ENCODE results near the gene LAPTM5. TPM values are rescaled to one million over a fixed set of nuclear protein-coding genes. Genes with fewer than 3 reads are reported as not detected.

LAPTM5 gene, protein sequence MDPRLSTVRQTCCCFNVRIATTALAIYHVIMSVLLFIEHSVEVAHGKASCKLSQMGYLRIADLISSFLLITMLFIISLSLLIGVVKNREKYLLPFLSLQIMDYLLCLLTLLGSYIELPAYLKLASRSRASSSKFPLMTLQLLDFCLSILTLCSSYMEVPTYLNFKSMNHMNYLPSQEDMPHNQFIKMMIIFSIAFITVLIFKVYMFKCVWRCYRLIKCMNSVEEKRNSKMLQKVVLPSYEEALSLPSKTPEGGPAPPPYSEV
- 0.37 and 0.52 TPM in 2 replicates for total RNA-seq (2021; fragmentation: NEBNext Ultra II Directional; extraction: Animal tissue kit (Norgen Biotek cat#: 25700))
- 0.77 and 1.4 TPM in 2 replicates for polyA plus RNA-seq (2011; rRNA removed)
- 0.83 TPM for polyA plus RNA-seq (2011; cell fraction: cytosol; rRNA removed)
- 0.46 TPM for polyA plus RNA-seq (2011; cell fraction: nucleus; rRNA removed)
- polyA plus RNA-seq (2012, experiment 1 of 2), result 0.39 to 0.60 TPM (median 0.52 TPM) in 3 of 4 replicates, not detected in the other
- 0.18 TPM for polyA plus RNA-seq (2012, experiment 2 of 2)
- 0.57 TPM for polyA plus RNA-seq (2013, experiment 1 of 2)
- polyA plus RNA-seq (2013, experiment 2 of 2), result 0.99 TPM
- 1.0 and 1.1 TPM in 2 replicates for polyA minus RNA-seq (2011; rRNA and poly(A)+ RNA removed)
- not detected for polyA minus RNA-seq (2011; cell fraction: cytosol; rRNA and poly(A)+ RNA removed)
- 0.30 TPM for polyA minus RNA-seq (2011; cell fraction: nucleus; rRNA and poly(A)+ RNA removed)
- long read RNA-seq, experiment 1, partial matches to known transcripts, result 0 of 2 reads
- long read RNA-seq, experiment 1, other reads (novel, unspliced or antisense), result 2 of 2 reads
- long read RNA-seq, experiment 2, result 0 reads

DNA sequence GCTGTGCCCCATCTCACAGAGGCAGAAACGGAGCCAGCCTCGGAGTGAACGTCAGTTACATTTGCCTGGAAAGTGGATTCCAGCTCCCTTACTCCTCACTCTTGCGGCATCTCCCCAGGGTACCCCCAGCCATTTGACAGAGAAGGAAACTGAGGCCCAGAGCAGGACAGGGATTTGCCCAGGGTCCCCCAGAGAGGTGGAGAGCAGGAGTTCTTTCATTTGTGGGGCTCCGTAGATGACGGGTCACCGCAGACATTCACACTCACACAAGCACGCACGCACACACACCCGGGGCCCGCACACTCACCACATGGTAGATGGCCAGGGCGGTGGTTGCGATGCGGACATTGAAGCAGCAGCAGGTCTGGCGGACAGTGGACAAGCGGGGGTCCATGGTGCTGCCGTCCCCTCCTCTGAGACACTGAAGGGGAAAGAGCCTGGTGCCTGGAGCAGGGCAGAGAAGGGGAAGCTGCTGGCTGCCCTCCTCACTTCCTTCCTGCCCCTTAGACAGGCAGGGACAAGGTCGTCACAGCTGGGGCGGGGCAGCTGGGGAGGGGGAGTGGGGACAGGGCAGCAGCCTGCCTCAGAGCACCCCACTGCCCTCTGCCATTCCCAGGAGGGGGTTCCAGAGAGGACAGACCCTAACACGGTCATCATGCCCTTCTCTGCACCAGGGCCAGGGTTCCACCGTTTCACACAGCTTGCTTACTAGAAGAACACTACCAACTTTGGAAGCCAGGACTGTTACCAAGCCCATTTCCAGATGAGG lies at the start of gene LAPTM5:
LAPTM5 (minus strand) TSS at position 423 of the 769 bp plus-strand sequence; CDS start at position 394, 29 bp downstream.
- H4K5ac ChIP-seq (ENCODE audit: insufficient read length, low read depth, low read length), result no peak within 1 kb of the TSS
- H3K79me2 ChIP-seq (ENCODE audit: control insufficient read depth in 1 of 2, insufficient read depth in 2 of 2, low read length in 2 of 2), result no peaks in the 10 kb centered on the region
- no peak within 1 kb of the TSS for H3K9ac ChIP-seq (replicated peaks in 1 of 4; ENCODE audit: extremely low read depth in 1 of 4, low read depth in 3 of 4, low read length in 3 of 4)
- peak within 1 kb of the TSS; percentile 4; the same call in 1 of the 2 replicates for H3K18ac ChIP-seq (ENCODE audit: extremely low read depth, low read length)
- CTCF ChIA-PET (ENCODE audit: partially characterized antibody), result interaction anchor here (0.6 to 55.1 kb wide), 5 partner anchors 8 to 1990 kb away, joined by 3 to 1640 read pairs (median 3); partner anchors contain the start of genes LAPTM5 and MATN1
- H3K23me2 ChIP-seq (ENCODE audit: low read depth, low read length), result no peaks in the 10 kb centered on the region
- no peak within 1 kb of the TSS for H2AK5ac ChIP-seq (ENCODE audit: low read depth, low read length)
- 87% methylated on average over 19 of the region's 21 CpGs; no CpG with 5 or more reads in 1 of the 2 experiments for WGBS, 2 experiments (ENCODE audit: extremely low coverage in 1 of 2, insufficient coverage in 1 of 2, insufficient read length in 1 of 2, insufficient replicate concordance in 2 of 2, low coverage in 1 of 2, low lambda C conversion rate in 2 of 2, missing lambda C conversion rate in 1 of 2)
- POLR2A ChIA-PET (ENCODE audit: partially characterized antibody), result interaction anchor here (1.3 kb wide), 1 partner anchor 30 kb away, joined by 3 read pairs; no protein-coding TSS in a partner anchor
- no peaks in the 10 kb centered on the region for H3K36me3 ChIP-seq (ENCODE audit: control insufficient read depth in 2 of 4, insufficient read depth in 4 of 4, low read length in 3 of 4)
- H3K4me1 ChIP-seq (replicated peaks in 1 of 4; ENCODE audit: control insufficient read depth in 3 of 4, insufficient read depth in 4 of 4, low read length in 3 of 4), result peaks cover 0 to 8% (median 2%) of the 10 kb centered on the region in 4 experiments; a peak in 4 of 7 replicates
- DNase-seq (ENCODE audit: low read depth in 1 of 2, low spot score in 2 of 2) (no peak), FAIRE-seq (no peak)
- H3K79me1 ChIP-seq (ENCODE audit: low read depth, low read length), result no peaks in the 10 kb centered on the region
- TF ChIP-seq POLR2AphosphoS5 (IDR thresholded peaks at IDR 0.05; ENCODE audit: low read depth, low read length) (no peak), BCL11A (IDR thresholded peaks at IDR 0.05; ENCODE audit: low read depth in 2 of 2, low read length in 2 of 2) (no peak)
- H2BK12ac ChIP-seq (ENCODE audit: low read depth, low read length), result 0 out of 2 replicates have a peak within 1 kb of the TSS, but pooled peaks have one; percentile 2
- no peak within 1 kb of the TSS for H3K4ac ChIP-seq (replicated peaks; ENCODE audit: insufficient read length, low read depth, low read length)
- H3K27ac ChIP-seq (ENCODE audit: low read depth, low read length), result no peak within 1 kb of the TSS; the same call in 1 of the 2 replicates
- peak within 1 kb of the TSS; percentile 72; the same call in 1 of the 2 replicates for H4K8ac ChIP-seq (ENCODE audit: extremely low read depth, insufficient read depth, low read length)
- H3K27me3 ChIP-seq (replicated peaks in 1 of 4; ENCODE audit: control insufficient read depth in 3 of 4, extremely low read depth in 1 of 4, insufficient read depth in 3 of 4, low read length in 3 of 4), result no peaks in the 10 kb centered on the region
- H2BK5ac ChIP-seq (ENCODE audit: low read depth, low read length), result no peak within 1 kb of the TSS
- no peak within 1 kb of the TSS for H2AFZ ChIP-seq (ENCODE audit: low read length)
- no peaks in the 10 kb centered on the region for H3K9me3 ChIP-seq (ENCODE audit: insufficient read depth in 2 of 2, low read depth in 1 of 2, low read length in 1 of 2)
- no peak within 1 kb of the TSS for H3K14ac ChIP-seq (ENCODE audit: insufficient read length)
- 0 out of 2 replicates have a peak within 1 kb of the TSS, but pooled peaks have one; percentile 24 for H2BK20ac ChIP-seq (ENCODE audit: low read length)
- no peak within 1 kb of the TSS for H3K4me3 ChIP-seq (ENCODE audit: extremely low read depth in 1 of 4, insufficient read depth in 2 of 4, low read depth in 3 of 4, low read length in 4 of 4)
- no peak within 1 kb of the TSS for H2BK15ac ChIP-seq (ENCODE audit: low read length)
- no peak within 1 kb of the TSS for H4K91ac ChIP-seq (replicated peaks; ENCODE audit: insufficient read length, low read length)
- H4K20me1 ChIP-seq (replicated peaks in 1 of 2; ENCODE audit: control insufficient read depth in 1 of 2, insufficient read depth in 2 of 2, low read length in 2 of 2), result no peaks in the 10 kb centered on the region
- no peak within 1 kb of the TSS for H3K23ac ChIP-seq (ENCODE audit: insufficient read length)
- no peak within 1 kb of the TSS for H3K4me2 ChIP-seq (ENCODE audit: insufficient read depth in 1 of 2, low read depth in 2 of 2, low read length in 2 of 2)
- no peak within 1 kb of the TSS for H3K56ac ChIP-seq (replicated peaks; ENCODE audit: insufficient read length, low read depth, low read length)
- no peak within 1 kb of the TSS for H2BK120ac ChIP-seq (replicated peaks; ENCODE audit: low read depth, low read length)
